Panc1 (cell line): ENCODE data around the gene AHNAK. TPM values are rescaled to one million over a fixed set of nuclear protein-coding genes. Genes with fewer than 3 reads are reported as not detected.

Experiments used
- ATAC-seq: fragments of 200-7000 bp; cut with Tn5 transposase; 2 replicates; pipeline ENCODE4 v1.9.1; 2020; ENCODE audit warnings: mild to moderate bottlenecking, moderate library complexity
- BruUV-seq: library from RNA; stranded (reverse); fragments of 400-500 nt; replicated peaks from 2 replicates; lab custom pipeline; 2021; lab: Mats Ljungman, UMichigan
- CTCF ChIA-PET: fragments of 300-600 bp; sonication (Branson Sonifier 250); formaldehyde crosslinking; loops from one replicate; lab custom pipeline; 2022; ENCODE audit warnings: antibody characterized with exemption; lab: Charles Lee
- POLR2A ChIA-PET: fragments of 300-600 bp; sonication (Branson Sonifier 250); formaldehyde crosslinking; loops from one replicate; lab custom pipeline; 2022; ENCODE audit warnings: antibody characterized with exemption; lab: Charles Lee
- DNase-seq: peaks from one replicate; pipeline ENCODE4 v3.0.0-alpha.2; 2010; ENCODE audit warnings: low read depth, low spot score
- H3K27ac ChIP-seq: 2 replicates; pipeline ENCODE4 v1.5.1; 2011; ENCODE audit warnings: mild to moderate bottlenecking, low read length, inconsistent platforms
- H3K27me3 ChIP-seq: fragments of 200-500 bp; sonication (Bioruptor generic); 2 replicates; pipeline ENCODE4 v1.6.0; 2014; ENCODE audit warnings: low read length, inconsistent platforms; ENCODE audit not compliant: control insufficient read depth, insufficient read depth
- H3K36me3 ChIP-seq: fragments of 200-500 bp; sonication (Bioruptor generic); 2 replicates; pipeline ENCODE4 v1.5.1; 2014; ENCODE audit warnings: inconsistent platforms, mild to moderate bottlenecking, low read length, moderate library complexity; ENCODE audit not compliant: control insufficient read depth, insufficient read depth
- H3K4me1 ChIP-seq: 2 replicates; pipeline ENCODE4 v1.5.1; 2011; ENCODE audit warnings: inconsistent platforms, mild to moderate bottlenecking, low read length, moderate library complexity; ENCODE audit not compliant: control insufficient read depth, insufficient read depth
- H3K4me3 ChIP-seq, 2 experiments: 2 replicates each; pipeline ENCODE4 v1.5.1; 2011 to 2012; ENCODE audit warnings: low read depth in 2 of 2, low read length in 2 of 2, mild to moderate bottlenecking in 2 of 2, inconsistent platforms in 1 of 2, moderate library complexity in 1 of 2
- H3K9me3 ChIP-seq: fragments of 200-500 bp; sonication (Bioruptor generic); 2 replicates; pipeline ENCODE4 v1.5.1; 2014; ENCODE audit warnings: low read depth, mild to moderate bottlenecking, inconsistent platforms, low read length, moderate library complexity; ENCODE audit not compliant: control insufficient read depth, insufficient read depth
- CTCF ChIP-seq: fragments of 450-650 bp; IDR thresholded peaks from 2 replicates; pipeline ENCODE4 v1.5.1; 2017; ENCODE audit warnings: mild to moderate bottlenecking
- POLR2AphosphoS5 ChIP-seq: IDR thresholded peaks from 2 replicates; pipeline ENCODE4 v1.6.1; 2012; ENCODE audit warnings: mild to moderate bottlenecking, low read depth, low read length, moderate library complexity
- REST ChIP-seq, 2 experiments: IDR thresholded peaks; 2 replicates each; pipeline ENCODE4 v1.6.1; 2011 to 2012; ENCODE audit warnings: low read depth in 2 of 2, control low read depth in 1 of 2, low read length in 1 of 2, mild to moderate bottlenecking in 1 of 2, moderate library complexity in 1 of 2; ENCODE audit not compliant: insufficient read depth in 1 of 2
- SIN3A ChIP-seq: IDR thresholded peaks from 2 replicates; pipeline ENCODE4 v1.6.1; 2012; ENCODE audit warnings: low read depth, mild to moderate bottlenecking, low read length, moderate library complexity, borderline replicate concordance; ENCODE audit not compliant: insufficient read depth
- TCF7L2 ChIP-seq: IDR thresholded peaks from 2 replicates; pipeline ENCODE4 v1.6.1; 2011; ENCODE audit warnings: mild to moderate bottlenecking, low read depth, low read length, inconsistent platforms
- in situ Hi-C: cut with HindIII; loops from 2 replicates; pipeline ENCODE4 v1.10.0; 2016; ENCODE audit warnings: low sequenced_read_pairs, low pct_unique_long_range_greater_than_20kb
- intact Hi-C: fragments of 100-400 bp; cut with micrococcal nuclease; formaldehyde crosslinking; loops from one replicate; pipeline ENCODE4 v1.10.0; 2022; ENCODE audit not compliant: unreplicated experiment
- total RNA-seq: library from RNA; stranded (reverse); gene quantifications from one replicate; pipeline ENCODE4 v1.2.1, GENCODE V29; 2021; ENCODE audit not compliant: unreplicated experiment

The AHNAK gene
- total RNA-seq, 1 experiment from 2014 or later, result 844 TPM

- no TSS peak for BruUV-seq
Measured at GRCh38 chr11:62402226-62402959, 144.2 kb downstream of the AHNAK start.

GRCh38 chr11:62401811-62402210, 144.8 kb downstream of the AHNAK start:
- CTCF ChIA-PET, result interaction anchor here (0.7 kb wide), 2 partner anchors 89 to 159 kb away, joined by 3 read pairs; no protein-coding TSS in a partner anchor
- H3K36me3 ChIP-seq, result no peaks in the 10 kb centered on the region
- no peaks in the 10 kb centered on the region for H3K9me3 ChIP-seq
- H3K4me1 ChIP-seq, result peaks cover 24% of the 10 kb centered on the region
- intact Hi-C loops, result no loop called here
- peak overlapping the region; percentile 36; the same call in 1 of the 2 replicates for H3K27ac ChIP-seq
- POLR2A ChIA-PET, result interaction anchor here (0.5 to 0.7 kb wide), 2 partner anchors 9 to 15 kb away, joined by 3 to 6 read pairs; no protein-coding TSS in a partner anchor
- in situ Hi-C loops, result no loop called here
- no peak for DNase-seq
- H3K27me3 ChIP-seq, result no peaks in the 10 kb centered on the region
- no peak overlapping the region for H3K4me3 ChIP-seq
- no peak for ATAC-seq
- BruUV-seq, result no TSS peak
- TF ChIP-seq CTCF, result no peak
- TF ChIP-seq TCF7L2, result no peak
- no peak for TF ChIP-seq REST (IDR thresholded peaks at IDR 0.05; ENCODE audit: insufficient read depth in 1 of 2, low read depth in 2 of 2, low read length in 1 of 2)
- TF ChIP-seq SIN3A, result no peak

More at GRCh38 chr11:62402226-62402959, 144.2 kb downstream of the AHNAK start:
- Histone ChIP-seq H3K36me3 (no peaks in the 10 kb centered on the region), H3K9me3 (no peaks in the 10 kb centered on the region), H3K4me1 (peaks cover 24% of the 10 kb centered on the region), H3K27me3 (no peaks in the 10 kb centered on the region), H3K4me3 (no peak overlapping the region), H3K27ac (peak overlapping the region; percentile 29; the same call in 1 of the 2 replicates)
- intact Hi-C loops (no loop called here), in situ Hi-C loops (no loop called here)
- CTCF ChIA-PET, result interaction anchor here (0.7 kb wide), 2 partner anchors 88 to 158 kb away, joined by 3 read pairs; no protein-coding TSS in a partner anchor
- ATAC-seq (no peak), DNase-seq (no peak)
- TF ChIP-seq SIN3A, result no peak
- no peak for TF ChIP-seq REST (IDR thresholded peaks at IDR 0.05; ENCODE audit: insufficient read depth in 1 of 2, low read depth in 2 of 2, low read length in 1 of 2)
- no peak for TF ChIP-seq CTCF
- TF ChIP-seq POLR2AphosphoS5, result no peak
- TF ChIP-seq TCF7L2, result no peak
- POLR2A ChIA-PET, result no interaction called here
